Suprapubic skin (tissue), 4 donors: ENCODE data around the gene NHLRC4. TPM values are rescaled to one million over a fixed set of nuclear protein-coding genes. Genes with fewer than 3 reads are reported as not detected.

Experiments used
- DNase-seq, 2 donors: peaks; one replicate each; pipeline ENCODE4 v3.0.0-alpha.2; 2019; ENCODE audit warnings: low spot score in 2 of 2
- H3K27ac ChIP-seq: fragments of 200-600 bp; sonication (generic); one replicate; pipeline ENCODE4 v1.5.1; 2019
- H3K27me3 ChIP-seq: fragments of 200-600 bp; sonication (generic); one replicate; pipeline ENCODE4 v1.5.1; 2019
- H3K36me3 ChIP-seq: fragments of 200-600 bp; sonication (generic); one replicate; pipeline ENCODE4 v1.5.1; 2019
- H3K4me1 ChIP-seq: fragments of 200-600 bp; sonication (generic); one replicate; pipeline ENCODE4 v1.5.1; 2019
- H3K4me3 ChIP-seq: fragments of 200-600 bp; sonication (generic); one replicate; pipeline ENCODE4 v1.5.1; 2019; ENCODE audit warnings: mild to moderate bottlenecking
- H3K9me3 ChIP-seq: fragments of 200-600 bp; sonication (generic); one replicate; pipeline ENCODE4 v1.5.1; 2019
- CTCF ChIP-seq, 2 donors: fragments of 200-600 bp in 1 of 2; fragments of 450-650 bp in 1 of 2; sonication (generic) in 1 of 2; IDR thresholded peaks; one replicate each; pipeline ENCODE4 v1.5.1; 2016 to 2019; ENCODE audit warnings: antibody characterized with exemption in 2 of 2, mild to moderate bottlenecking in 1 of 2, moderate library complexity in 1 of 2
- EP300 ChIP-seq: sonication (generic); formaldehyde crosslinking; IDR thresholded peaks from one replicate; pipeline ENCODE4 v1.6.1; 2017; ENCODE audit warnings: antibody characterized with exemption
- POLR2A ChIP-seq, 2 donors: fragments of 450-650 bp; IDR thresholded peaks; one replicate each; pipeline ENCODE4 v1.6.1; 2017; ENCODE audit warnings: antibody characterized with exemption in 2 of 2, mild to moderate bottlenecking in 2 of 2, moderate library complexity in 2 of 2
- POLR2AphosphoS5 ChIP-seq, 3 donors: sonication (generic); formaldehyde crosslinking; IDR thresholded peaks; one replicate each; pipeline ENCODE4 v1.6.1; 2017; ENCODE audit warnings: antibody characterized with exemption in 3 of 3
- WGBS: methylation state at CpG from one replicate; pipeline ENCODE4 v1.1.5; 2018; 5-methylcytosine and 5-hydroxymethylcytosine counted together
- total RNA-seq, 4 donors: library from RNA; depleted of rRNA; stranded (reverse); fragments of >200 nt; gene quantifications; one replicate each; pipeline ENCODE4 v1.1.0, GENCODE V29; 2016

NHLRC4 gene
- total RNA-seq, 4 donors from 2014 or later, result 0.29 to 0.79 (median 0.35) TPM

GRCh38 chr16:609316-609715 lies 42.5 kb downstream of the NHLRC4 start:
- DNase-seq, result no peak
- no peak for TF ChIP-seq CTCF (IDR thresholded peaks at IDR 0.05)
- no peak for TF ChIP-seq POLR2AphosphoS5 (IDR thresholded peaks at IDR 0.05)
- TF ChIP-seq POLR2A (IDR thresholded peaks at IDR 0.05), result no peak
- TF ChIP-seq EP300, result no peak

GRCh38 chr16:609984-610383 lies 43.2 kb downstream of the NHLRC4 start:
- no peak for DNase-seq
- peaks cover 24% of the 10 kb centered on the region for H3K4me1 ChIP-seq
- 90% methylated on average over 14 of the region's 14 CpGs for WGBS
- TF ChIP-seq CTCF (IDR thresholded peaks at IDR 0.05), result no peak
- TF ChIP-seq POLR2A (IDR thresholded peaks at IDR 0.05), result no peak
- no peak for TF ChIP-seq EP300
- TF ChIP-seq POLR2AphosphoS5 (IDR thresholded peaks at IDR 0.05), result no peak
- H3K27me3 ChIP-seq, result no peaks in the 10 kb centered on the region
- H3K36me3 ChIP-seq, result peaks cover 14% of the 10 kb centered on the region
- H3K27ac ChIP-seq, result peak overlapping the region; percentile 64
- no peak overlapping the region for H3K4me3 ChIP-seq
- H3K9me3 ChIP-seq, result no peaks in the 10 kb centered on the region

More at GRCh38 chr16:609316-609715, 42.5 kb downstream of the NHLRC4 start:
- H3K4me1 ChIP-seq, result peaks cover 24% of the 10 kb centered on the region
- H3K27me3 ChIP-seq, result no peaks in the 10 kb centered on the region
- H3K4me3 ChIP-seq, result no peak overlapping the region
- no peaks in the 10 kb centered on the region for H3K9me3 ChIP-seq
- WGBS, result 88% methylated on average over 11 of the region's 13 CpGs
- peaks cover 9% of the 10 kb centered on the region for H3K36me3 ChIP-seq
- H3K27ac ChIP-seq, result no peak overlapping the region

GRCh38 chr16:610513-611381 lies 43.9 kb downstream of the NHLRC4 start:
- Histone ChIP-seq H3K27me3 (no peaks in the 10 kb centered on the region), H3K4me1 (peaks cover 24% of the 10 kb centered on the region), H3K9me3 (no peaks in the 10 kb centered on the region), H3K27ac (peak overlapping the region; percentile 64), H3K4me3 (no peak overlapping the region), H3K36me3 (peaks cover 9% of the 10 kb centered on the region)
- DNase-seq, result peak in 1 of 2 donors; percentile 79
- TF ChIP-seq CTCF (IDR thresholded peaks at IDR 0.05), result peak; percentile 57 to 84
- no peak for TF ChIP-seq POLR2A (IDR thresholded peaks at IDR 0.05)
- TF ChIP-seq EP300, result no peak
- TF ChIP-seq POLR2AphosphoS5 (IDR thresholded peaks at IDR 0.05), result no peak
- 73% methylated on average over 12 of the region's 28 CpGs for WGBS

GRCh38 chr16:615122-615521 lies 48.3 kb downstream of the NHLRC4 start:
- Histone ChIP-seq H3K27ac (no peak overlapping the region), H3K36me3 (peaks cover 9% of the 10 kb centered on the region), H3K27me3 (no peaks in the 10 kb centered on the region), H3K4me3 (no peak overlapping the region), H3K9me3 (no peaks in the 10 kb centered on the region), H3K4me1 (peaks cover 29% of the 10 kb centered on the region)
- DNase-seq, result no peak
- no peak for TF ChIP-seq POLR2A (IDR thresholded peaks at IDR 0.05)
- no peak for TF ChIP-seq POLR2AphosphoS5 (IDR thresholded peaks at IDR 0.05)
- no peak for TF ChIP-seq CTCF (IDR thresholded peaks at IDR 0.05)
- TF ChIP-seq EP300, result no peak
- 86% methylated on average over 13 of the region's 13 CpGs for WGBS

- Histone ChIP-seq H3K4me1 (peaks cover 33% of the 10 kb centered on the region), H3K36me3 (peaks cover 9% of the 10 kb centered on the region), H3K4me3 (no peak overlapping the region), H3K27ac (no peak overlapping the region), H3K9me3 (no peaks in the 10 kb centered on the region), H3K27me3 (no peaks in the 10 kb centered on the region)
- WGBS, result 91% methylated on average over 21 of the region's 39 CpGs
- no peak for DNase-seq
- TF ChIP-seq EP300 (no peak), POLR2A (IDR thresholded peaks at IDR 0.05) (no peak), POLR2AphosphoS5 (IDR thresholded peaks at IDR 0.05) (no peak), CTCF (IDR thresholded peaks at IDR 0.05) (no peak)
Observed at GRCh38 chr16:616733-617586, 50.2 kb downstream of the NHLRC4 start.
